NOMO-1 treated with DMSO at 0.1 percent for 48 hours (cell line): ENCODE measurements around the gene TAC3.
"Not testable (repeated sequence)": the region's sequence is repeated elsewhere in the genome, so short reads cannot be mapped to it uniquely, and the experiment has no call there.

Experiments
- DNase-seq: peaks from one replicate; lab custom pipeline; 2025; ENCODE audit not compliant: unreplicated experiment; lab: John Stamatoyannopoulos, UW

Gene TAC3

DNA sequence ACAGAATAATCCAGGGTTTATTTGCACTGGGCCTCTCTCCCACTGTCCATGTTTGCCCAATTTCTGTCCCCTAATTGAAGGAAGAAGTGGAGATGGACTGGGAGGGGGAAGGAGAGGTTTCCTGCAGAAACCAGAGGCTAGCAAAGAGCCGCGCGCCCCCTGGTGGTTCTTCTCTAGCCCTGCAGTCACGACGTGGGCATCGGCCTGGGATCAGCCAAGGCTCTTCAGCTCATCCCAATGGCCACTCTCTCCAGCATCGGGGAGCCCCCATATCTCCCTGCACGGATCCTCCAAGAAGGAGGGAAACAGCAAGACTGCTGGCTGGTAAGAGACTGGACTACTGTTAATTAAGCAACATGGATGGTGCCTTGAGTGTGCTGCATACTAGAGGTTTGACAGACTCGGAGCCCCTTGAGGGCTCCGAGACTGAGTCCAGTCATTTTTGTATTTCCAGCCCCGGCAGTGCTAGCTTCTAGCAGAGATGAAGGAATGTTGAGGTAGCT lies 28.7 kb downstream of the TAC3 start:
- peak; percentile 68 for DNase-seq

DNA sequence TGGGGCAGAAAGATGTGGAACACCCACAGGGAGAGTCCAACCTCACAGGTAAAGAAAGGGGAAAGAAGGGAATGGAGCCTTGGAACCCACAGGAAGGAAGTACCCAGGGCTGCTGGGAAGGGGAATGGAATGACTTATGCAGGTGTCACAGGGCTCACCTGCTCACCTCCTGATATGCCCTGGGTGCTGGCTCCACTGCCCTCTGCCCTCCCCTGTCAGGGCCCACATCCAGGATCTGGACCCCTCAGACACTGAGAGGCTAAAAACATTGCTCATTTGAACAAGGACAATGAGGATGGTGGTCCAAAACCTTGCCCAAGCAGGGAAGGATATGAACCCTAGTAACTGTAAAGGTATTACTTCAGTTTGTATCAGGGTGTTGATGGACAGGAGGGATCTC lies 29.3 kb downstream of the TAC3 start:
- DNase-seq = no peak

DNA sequence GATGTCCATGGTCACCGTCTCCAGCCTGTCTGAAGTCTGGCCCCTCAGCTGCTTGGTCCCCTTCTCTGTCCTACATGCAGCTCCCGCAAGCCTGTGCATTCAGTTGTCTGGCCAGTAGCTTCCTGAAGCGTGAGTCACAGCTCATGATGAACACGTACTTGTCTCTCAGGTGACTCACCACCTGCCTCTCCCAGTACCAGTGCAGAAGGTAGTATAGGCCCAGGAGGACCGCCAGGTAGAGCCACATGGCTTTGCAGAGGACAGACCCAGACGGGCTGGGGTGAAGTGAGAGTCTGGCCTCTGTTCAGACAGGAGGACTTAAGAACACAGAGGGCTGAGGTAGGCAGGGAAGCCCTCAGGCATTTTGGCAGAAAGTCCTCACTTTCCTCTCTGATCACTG lies 30.6 kb downstream of the TAC3 start:
- DNase-seq = not testable (repeated sequence)

DNA sequence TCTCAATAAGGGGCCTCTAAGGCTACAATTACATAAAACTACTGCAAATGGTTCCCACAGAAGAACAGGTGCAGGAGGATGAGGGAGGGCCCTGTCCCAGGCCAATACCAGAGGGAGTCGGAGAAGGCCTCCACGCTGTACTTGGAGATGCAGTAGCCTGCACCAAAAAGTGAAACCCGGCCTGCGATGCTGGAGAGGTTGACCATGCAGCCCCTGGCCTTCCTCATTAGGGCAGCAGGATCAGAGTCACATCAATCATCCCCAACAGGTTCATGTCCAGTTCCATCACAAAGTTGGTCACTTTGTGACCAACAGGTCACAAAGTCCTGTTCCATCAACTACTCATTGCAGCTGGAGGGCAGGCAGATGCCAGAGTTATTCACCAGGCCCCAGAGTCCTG lies 32.9 kb downstream of the TAC3 start:
- DNase-seq = no peak

DNA sequence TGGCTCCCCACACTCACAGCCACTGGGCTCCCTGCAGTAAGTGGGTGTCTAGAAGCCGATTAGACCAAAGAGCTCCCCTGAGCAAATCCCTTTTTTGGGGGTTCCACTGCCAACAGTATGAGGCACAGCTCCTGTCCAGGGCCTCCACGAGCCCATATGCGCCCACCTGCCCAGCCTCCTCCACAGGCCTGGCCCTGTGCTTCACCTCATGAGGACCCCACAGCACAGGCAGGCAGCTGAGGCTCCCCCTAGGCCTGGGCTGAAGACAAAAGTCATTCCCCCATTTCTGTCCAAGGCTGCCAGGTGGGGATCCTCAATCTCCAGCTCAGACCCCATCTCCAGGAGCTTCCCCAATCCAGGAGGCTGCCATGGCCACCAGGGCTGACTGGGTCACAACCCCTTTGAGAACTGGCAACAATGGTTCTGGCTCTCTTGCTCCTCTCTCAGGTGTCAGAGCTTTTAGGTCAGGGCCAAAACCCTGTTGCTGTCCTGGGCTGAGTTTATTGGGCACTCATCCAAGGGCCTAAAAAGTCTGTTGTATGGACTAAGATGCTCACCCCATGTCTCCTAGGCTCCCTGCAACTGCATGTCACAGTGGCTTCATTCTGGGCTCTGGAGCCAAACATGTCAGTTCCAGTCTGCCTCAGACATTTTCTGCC lies 33.6 kb downstream of the TAC3 start:
- DNase-seq = not testable (repeated sequence)

DNA sequence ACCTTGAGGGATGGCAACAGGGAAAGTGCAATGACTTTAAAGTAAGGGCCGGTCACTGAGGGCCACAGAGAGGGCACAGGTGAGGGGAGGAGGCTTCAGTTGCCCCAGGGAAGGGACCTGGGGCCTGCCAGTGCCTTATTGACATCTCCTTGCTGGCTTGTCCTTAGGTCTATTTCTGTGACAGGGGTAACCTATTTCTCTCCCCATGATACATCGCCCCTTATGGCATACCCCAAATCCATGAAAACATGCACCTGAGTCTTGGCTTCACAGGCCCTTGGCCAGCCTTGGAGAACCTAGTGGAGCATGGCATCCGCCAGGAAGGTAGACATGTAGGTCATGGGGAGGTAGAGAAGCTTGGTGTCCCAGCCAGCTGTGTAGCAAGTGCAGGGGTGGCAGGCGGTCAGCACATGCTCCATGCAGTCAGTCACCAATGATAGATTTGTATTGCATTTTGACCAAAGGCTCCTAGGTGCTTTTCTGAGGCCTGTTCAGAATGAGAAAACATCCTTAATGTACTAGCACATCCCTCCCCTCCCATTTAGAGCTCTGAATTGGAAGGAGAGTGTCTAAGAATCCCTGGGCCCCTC lies 35.3 kb downstream of the TAC3 start:
- no peak for DNase-seq

DNA sequence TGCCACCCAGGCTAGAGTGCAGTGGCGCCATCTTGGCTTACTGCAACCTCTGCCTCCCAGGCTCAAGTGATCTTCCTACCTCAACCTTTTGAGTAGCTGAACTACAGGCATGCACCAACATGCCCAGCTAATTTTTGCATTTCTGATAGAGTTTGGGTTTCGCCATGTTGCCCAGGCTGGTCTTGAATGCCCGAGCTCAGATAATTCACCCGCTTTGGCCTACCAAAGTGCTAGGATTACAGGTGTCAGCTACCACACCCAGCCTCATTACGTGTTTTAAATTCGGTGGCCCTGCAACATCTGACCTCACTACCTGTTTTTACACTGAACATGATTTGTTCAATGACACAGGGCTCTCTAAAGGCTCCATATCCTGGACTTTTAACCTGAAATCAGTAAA lies 36.1 kb downstream of the TAC3 start:
- no peak for DNase-seq

DNA sequence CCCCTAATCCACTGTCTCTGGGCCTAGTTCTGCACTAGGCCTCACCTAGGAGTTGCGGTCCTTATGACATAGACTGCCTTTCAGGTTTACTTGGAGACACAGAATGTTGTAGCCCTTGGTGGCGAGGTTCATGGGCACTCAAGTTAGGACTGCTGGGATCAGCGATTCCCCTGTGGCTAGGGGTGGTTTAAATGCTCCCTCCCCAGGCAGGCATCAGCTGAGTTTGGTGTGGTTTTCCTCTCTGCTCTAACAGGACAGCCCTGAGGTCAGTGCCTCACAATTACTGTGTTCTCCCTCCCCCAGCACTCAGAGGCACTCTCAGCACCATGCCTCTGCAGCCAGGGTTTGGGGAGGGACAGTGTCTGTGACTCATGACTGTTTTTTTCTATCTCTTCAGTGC lies 36.7 kb downstream of the TAC3 start:
- DNase-seq = no peak

DNA sequence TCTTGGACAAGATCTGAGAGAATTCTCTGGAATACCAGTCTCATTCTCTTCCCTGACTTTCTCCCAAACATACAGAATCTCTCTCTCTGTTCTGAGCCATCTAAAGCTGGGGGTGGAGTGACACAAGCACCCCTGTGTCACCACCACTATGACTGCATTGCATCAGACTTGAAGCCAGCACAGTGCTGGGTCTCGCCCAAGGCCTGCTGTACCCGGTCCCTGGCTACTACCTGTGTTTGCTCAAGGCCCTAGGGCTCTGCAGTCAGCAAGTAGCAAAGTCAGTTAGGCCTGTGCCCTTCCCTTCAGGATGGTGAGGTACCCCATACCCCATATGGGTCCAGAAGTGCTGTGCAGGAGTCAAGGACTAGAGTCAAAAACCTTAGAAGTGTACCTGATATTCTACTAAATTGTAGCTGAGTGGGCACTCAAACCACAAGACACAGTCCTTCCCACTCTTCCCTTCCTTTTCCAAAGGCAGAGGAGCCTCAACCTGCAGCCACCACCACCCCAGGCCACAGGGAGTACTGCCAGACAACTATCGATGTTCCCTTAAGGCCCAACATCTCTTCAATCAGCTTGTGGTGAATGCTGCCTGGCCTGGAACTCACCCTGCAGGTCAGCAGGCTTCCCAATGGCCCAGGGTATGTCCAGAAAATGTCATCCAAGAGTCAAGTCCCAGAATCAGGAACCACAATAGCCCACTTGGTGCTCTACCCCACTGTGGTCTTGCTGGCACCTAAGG lies 37.8 kb downstream of the TAC3 start:
- DNase-seq = no peak

DNA sequence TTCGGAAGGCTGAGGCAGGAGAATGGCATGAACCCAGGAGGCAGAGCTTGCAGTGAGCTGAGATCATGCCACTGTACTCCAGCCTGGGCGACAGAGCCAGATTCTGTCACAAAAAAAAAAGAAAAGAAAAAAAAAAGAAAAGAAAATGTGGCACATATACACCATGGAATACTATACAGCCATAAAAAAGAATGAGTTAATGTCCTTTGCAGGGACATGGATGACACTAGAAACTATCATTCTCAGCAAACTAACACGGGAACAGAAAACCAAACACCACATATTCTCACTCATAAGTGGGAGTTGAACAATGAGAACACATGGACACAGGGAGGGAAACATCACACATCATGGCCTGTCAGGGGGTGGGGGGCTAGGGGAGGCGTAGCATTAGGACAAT lies 39.0 kb downstream of the TAC3 start:
- DNase-seq = not testable (repeated sequence)

DNA sequence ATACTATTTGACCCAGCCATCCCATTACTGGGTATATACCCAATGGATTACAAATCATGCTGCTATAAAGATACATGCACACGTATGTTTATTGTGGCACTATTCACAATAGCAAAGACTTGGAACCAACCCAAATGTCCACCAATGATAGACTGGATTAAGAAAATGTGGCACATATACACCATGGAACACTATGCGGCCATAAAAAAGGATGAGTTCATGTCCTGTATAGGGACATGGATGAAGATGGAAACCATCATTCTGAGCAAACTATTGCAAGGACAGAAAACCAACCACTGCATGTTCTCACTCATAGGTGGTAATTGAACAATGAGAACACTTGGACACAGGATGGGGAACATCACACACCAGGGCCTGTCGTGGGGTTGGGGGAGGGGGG lies 42.1 kb downstream of the TAC3 start:
- DNase-seq = not testable (repeated sequence)

DNA sequence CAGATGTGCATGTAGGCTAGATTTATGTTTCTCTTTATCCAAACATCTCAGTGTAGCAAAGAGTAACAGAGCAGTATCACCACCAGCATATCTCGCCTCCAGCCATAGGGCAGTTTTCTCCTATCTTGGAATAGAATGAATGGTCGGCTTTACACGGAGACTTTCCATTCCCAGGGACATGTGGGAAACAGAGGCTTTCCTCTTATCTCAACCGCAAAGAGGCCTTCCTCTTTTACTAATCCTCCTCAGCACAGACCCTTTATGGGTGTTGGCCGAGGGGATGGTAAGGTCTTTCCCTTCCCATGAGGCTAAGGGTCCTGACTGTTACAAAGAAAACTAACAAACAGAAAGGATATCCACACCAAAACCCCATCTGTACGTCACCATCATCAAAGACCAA lies 47.4 kb downstream of the TAC3 start:
- not testable (repeated sequence) for DNase-seq

DNA sequence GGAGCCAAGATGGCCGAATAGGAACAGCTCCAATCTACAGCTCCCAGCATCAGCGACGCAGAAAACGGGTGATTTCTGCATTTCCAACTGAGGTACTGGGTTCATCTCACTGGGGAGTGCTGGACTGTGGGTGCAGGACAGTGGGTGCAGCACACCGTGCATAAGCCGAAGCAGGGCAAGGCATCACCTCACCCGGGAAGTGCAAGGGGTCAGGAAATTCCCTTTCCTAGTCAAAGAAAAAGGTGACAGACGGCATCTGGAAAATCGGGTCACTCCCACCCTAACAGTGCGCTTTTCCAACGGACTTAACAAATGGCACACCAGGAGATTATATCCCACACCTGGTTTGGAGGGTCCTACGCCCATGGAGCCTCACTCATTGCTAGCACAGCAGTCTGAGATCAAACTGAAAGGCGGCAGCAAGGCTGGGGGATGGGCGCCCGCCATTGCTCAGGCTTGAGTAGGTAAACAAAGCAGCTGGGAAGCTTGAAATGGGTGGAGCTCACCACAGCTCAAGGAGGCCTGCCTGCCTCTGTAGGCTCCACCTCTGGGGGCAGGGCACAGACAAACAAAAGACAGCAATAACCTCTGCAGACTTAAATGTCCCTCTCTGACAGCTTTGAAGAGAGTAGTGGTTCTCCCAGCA lies 50.2 kb downstream of the TAC3 start:
- not testable (repeated sequence) for DNase-seq

DNA sequence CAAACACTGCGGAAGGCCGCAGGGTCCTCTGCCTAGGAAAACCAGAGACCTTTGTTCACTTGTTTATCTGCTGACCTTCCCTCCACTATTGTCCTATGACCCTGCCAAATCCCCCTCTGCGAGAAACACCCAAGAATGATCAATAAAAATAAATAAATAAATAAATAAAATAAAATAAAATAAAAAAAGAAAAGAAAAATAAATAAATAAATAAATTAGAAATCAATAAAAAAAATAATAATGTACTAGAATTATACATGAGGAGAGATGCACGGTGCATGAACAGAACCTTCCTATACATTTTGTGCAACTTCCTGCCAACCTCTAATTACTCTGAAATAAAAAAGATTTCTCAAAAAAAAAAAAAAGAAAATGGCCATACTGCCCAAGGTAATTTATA lies 51.2 kb downstream of the TAC3 start:
- DNase-seq = not testable (repeated sequence)

DNA sequence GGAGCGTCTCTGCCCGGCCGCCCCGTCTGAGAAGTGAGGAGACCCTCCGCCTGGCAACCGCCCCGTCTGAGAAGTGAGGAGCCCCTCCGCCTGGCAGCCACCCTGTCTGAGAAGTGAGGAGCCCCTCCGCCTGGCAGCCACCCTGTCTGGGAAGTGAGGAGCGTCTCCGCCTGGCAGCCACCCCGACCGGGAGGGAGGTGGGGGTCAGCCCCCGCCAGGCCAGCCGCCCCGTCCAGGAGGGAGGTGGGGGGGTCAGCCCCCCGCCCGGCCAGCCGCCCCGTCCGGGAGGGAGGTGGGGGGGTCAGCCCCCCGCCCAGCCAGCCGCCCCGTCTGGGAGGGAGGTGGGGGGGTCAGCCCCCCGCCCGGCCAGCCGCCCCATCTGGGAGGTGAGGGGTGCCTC lies 52.8 kb downstream of the TAC3 start:
- not testable (repeated sequence) for DNase-seq

DNA sequence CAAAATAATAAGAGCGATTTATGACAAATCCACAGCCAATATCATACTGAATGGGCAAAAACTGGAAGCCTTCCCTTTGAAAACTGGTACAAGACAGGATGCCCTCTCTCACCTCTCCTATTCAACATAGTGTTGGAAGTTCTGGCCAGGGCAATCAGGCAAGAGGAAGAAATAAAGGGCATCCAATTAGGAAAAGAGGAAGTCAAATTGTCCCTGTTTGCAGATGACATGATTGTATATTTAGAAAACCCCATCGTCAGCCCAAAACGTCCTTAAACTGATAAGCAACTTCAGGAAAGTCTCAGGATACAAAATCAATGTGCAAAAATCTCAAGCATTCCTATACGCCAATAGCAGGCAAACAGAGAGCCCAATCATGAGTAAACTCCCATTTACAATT lies 54.1 kb downstream of the TAC3 start:
- DNase-seq = not testable (repeated sequence)
